GM12873 (cell line): ENCODE data around the gene ARHGAP12.

Experiments
- CTCF ChIP-seq: IDR thresholded peaks from 2 replicates; pipeline ENCODE4 v1.5.1; 2012; ENCODE audit warnings: low read depth, mild to moderate bottlenecking, moderate library complexity, low read length, control low read depth; ENCODE audit not compliant: insufficient read depth; ENCODE audit errors: missing control alignments

ARHGAP12 gene

DNA sequence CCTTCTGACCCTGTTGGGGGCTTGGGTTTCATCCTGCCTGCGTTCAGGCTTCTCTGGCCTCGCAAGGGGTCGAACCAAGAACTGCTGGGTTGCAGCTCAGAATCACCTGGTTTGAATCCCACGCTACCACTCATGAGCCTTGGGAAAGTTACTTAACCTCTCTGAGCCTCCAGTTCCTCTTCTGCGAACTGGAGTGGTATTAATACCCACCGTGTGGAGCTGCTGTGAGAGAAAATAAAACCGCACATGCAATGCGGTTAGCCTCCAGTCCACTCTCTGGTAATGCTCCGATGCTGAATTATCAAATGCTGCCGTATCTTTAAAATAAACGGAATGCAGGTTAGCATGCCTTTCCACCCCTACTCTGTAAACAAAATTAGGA is 171.9 kb downstream of the ARHGAP12 start:
- no peak for TF ChIP-seq CTCF

DNA sequence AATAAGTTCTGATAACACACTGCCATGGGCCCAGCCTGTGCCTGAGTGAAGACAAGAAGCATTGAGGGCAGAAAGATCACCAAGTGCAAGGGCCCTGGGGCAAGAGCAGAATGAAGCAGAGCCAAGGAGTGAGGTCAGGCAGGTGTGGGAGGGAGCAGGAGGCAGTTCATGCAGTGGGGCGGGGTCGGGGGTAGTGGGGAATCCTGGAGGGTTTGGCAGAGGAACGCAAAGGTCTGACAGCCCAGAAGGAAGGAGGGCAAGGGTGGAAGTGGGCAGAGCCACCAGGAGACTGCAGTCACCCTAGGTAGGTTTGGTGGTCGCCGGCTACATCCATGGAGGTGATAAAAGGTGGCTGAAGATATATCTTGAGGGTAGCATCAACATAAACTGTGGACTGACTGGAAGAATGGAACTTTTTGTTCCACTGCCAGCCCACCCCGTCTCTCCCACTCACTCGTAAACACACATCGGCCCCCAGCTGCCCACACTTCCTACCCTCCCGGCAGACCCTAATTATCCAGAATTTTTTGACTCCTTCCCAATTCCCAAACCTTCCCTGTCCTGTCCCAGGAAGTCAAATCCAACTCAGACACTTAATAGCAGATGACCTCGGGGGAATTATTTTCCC is 172.4 kb downstream of the ARHGAP12 start:
- no peak for TF ChIP-seq CTCF
